Skin epidermis (tissue), 12 donors: Measurements from ENCODE around the gene KLHDC3.

Experiments used
- H3K27ac ChIP-seq, 21 experiments: fragments of 200-600 bp; sonication (generic) in 11 of 21; one replicate each; pipeline ENCODE4 v1.5.0; 2020; ENCODE audit warnings: mild to moderate bottlenecking in 3 of 21, inconsistent platforms in 2 of 21, moderate library complexity in 2 of 21
- H3K4me3 ChIP-seq, 7 experiments: fragments of 200-600 bp; sonication (generic) in 2 of 7; one replicate each; pipeline ENCODE4 v1.5.0; 2020; ENCODE audit warnings: inconsistent platforms in 2 of 7, mild to moderate bottlenecking in 2 of 7, moderate library complexity in 1 of 7

Gene KLHDC3

DNA sequence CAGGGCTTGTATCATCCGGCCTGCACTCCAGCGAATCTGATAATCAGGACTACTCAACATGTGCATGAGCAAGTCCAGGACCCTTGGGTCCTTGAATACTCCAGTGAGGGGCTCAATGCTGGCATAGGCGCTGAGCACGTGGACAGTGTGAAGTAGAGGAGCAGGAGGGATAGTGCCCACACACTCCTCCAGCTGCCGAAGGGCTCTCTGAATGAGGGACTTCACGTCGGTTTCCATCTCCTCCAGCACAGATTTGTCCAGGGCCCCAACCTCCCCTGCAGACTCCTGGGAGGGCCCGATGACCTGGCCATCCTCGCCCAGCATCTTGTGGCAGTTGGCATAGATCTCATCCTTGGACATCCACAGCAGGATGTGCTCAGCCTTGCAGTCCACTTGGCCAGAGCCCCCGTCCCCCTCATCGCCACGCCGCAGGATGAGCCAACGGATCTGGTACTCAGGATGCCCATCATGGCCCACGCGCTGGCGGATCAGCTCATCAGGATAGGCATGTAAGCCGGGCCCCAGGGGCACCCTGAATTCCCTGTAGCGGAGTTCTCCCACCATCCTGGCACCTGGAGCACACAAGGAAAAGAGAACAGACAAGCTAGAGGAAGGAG, 38.3 kb downstream of the KLHDC3 start:
- Histone ChIP-seq H3K27ac (peak overlapping the region in 16 of 21 experiments; percentile 88 to 100 (median 96)), H3K4me3 (peak overlapping the region in 1 of 7 experiments; percentile 91)

DNA sequence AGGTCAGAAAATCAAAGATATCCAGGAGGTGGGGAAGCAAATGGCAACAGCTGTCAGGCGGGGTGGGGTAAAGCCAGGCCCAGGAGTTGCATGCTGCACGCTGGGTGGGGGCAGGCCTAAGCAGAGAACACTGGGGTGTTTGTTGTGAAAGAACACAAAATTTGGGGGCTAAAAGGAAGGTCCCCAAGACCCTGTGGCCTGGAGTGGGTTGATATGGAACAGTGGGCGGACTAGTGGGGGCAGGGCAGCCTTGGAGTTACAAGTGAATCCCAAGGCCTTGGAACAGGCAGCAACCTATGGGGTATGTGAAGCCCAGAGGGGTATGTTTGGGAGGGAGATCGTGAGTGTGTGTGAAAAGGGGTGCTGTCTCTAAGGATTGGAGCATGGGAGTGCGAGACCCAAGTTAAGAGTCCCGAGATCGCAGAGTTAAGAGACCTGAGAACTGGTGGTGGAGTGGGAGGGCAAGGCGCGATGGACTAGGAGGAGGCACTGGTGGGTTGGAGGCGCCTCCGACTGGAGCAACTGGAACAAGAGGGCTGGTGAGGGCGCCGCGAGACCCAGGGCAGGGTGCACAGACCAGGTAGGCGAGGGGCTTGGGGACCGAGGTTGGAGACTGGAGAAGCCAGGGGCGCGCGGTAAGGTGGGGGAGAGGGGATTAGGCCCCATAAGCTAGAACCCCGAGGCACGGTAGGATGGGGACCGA, 38.9 kb downstream of the KLHDC3 start:
- peak overlapping the region; percentile 83 to 100 (median 95) for H3K27ac ChIP-seq
- H3K4me3 ChIP-seq: peak overlapping the region; percentile 51 to 91 (median 81)

DNA sequence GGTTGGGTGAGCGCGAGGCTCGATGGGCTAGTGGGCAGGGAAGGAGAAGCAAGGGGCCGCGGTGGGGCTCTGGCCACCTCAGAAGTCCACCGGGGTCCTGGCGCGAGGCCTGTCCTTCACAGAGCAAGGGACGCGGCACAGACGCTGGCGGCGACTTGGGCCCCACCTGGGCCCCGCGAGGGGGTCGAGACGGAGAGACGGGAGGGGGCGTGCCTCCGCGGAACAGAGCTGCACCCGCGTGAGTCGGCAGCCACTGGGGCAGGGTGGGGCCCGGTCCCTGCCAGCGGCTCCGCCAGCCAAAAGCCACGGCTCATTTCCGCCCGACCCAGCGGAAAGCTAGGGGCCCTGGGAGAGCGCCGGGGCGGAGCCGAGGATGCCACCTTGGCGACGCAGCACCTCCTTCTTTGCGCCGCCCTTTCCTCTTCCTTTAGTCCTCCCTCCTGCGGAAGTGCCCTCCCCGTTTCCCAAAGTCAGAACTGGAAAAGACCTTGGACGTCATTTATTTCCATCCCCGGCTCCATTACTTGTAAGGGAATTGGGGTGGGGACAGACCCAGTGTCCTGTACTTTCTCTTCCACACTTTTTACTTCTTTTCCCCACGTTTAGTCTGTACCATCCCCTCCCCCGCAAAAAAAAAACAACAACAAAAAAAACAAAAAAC, 39.6 kb downstream of the KLHDC3 start, which contains the start of gene CUL7:
Gene CUL7 (minus strand): TSS at position 307 of the 661 bp plus-strand sequence. CDS start 1,063 bp downstream, outside the sequence.
- Histone ChIP-seq H3K4me3 (peak within 1 kb of the TSS; percentile 51 to 91 (median 81)), H3K27ac (peak within 1 kb of the TSS; percentile 83 to 100 (median 95))

DNA sequence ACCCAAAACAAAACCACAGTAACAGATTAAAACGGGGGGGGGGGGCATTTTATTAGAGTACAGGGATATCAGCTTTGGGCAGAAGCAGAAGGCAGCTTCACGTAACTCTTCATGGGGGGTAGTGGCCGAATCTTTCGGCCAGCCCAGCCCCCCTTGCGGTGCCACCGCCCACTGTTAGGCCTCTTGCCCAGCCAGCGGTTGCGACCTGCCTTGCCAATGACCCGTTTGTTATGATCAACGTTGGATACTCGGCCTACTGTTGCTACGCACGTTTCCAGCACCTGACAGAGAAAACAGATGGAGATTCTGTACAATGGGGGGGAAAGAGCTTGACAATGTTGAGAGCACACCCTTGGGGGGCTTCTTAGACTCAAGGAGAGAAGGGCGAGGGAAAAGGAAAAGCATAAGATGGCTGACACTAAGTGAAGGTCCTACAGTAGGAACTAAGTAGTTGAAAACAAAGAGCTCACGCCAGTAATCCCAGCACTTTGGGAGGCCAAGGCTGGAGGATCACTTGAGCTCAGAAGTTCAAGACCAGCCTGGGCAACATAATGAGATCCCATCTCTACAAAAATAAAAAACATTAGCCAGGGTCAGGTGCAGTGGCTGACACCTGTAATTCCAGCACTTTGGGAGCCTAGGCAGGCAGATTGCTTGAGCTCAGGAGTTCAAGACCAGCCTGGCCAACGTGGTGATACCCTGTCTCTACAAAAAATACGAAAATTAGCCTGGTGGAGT, 40.3 kb downstream of the KLHDC3 start:
- Histone ChIP-seq H3K4me3 (peak overlapping the region; percentile 51 to 91 (median 81)), H3K27ac (peak overlapping the region in 20 of 21 experiments; percentile 83 to 100 (median 96))

DNA sequence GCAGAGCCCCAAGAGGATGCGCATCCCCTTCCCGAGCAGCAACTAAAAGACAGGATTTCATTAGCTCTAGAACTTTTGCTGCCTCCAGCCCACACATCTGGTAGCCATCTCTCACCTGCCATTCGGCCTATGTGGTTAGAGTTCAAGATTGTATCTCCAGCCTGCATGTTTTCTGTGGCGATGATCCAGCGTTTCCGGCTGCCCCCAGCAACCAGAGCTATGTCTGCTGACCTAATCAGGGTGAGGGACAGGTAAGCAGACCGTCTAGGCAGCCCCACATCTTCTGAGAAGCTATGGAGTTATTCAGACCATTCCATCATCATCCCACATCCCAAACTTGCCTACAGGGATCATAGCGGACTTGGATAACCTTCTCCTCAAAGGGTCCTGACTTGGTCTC, 41.9 kb downstream of the KLHDC3 start:
- H3K27ac ChIP-seq: no peak overlapping the region
- H3K4me3 ChIP-seq: no peak overlapping the region

DNA sequence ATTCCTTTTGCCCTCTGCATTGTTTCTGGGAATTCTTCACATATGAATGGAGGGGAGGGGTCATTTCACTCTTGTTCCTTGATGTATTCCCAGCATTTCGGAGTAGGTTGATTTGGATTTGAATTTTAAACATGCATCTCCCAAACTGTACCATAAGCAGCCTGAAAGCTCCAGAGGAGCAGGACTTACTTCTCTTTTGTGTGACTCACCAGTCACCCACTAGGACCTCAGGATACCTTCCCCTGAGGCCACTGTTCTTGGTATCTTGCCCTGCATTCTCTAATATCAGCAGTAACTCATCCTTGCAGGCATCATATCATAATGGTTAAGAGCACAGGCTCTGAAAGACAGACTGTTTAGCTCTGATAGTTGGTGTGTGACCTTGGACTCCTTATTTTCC, 44.5 kb downstream of the KLHDC3 start:
- peak overlapping the region; percentile 85 to 93 (median 88) for H3K4me3 ChIP-seq
- H3K27ac ChIP-seq: peak overlapping the region in 16 of 21 experiments; percentile 87 to 98 (median 93)

DNA sequence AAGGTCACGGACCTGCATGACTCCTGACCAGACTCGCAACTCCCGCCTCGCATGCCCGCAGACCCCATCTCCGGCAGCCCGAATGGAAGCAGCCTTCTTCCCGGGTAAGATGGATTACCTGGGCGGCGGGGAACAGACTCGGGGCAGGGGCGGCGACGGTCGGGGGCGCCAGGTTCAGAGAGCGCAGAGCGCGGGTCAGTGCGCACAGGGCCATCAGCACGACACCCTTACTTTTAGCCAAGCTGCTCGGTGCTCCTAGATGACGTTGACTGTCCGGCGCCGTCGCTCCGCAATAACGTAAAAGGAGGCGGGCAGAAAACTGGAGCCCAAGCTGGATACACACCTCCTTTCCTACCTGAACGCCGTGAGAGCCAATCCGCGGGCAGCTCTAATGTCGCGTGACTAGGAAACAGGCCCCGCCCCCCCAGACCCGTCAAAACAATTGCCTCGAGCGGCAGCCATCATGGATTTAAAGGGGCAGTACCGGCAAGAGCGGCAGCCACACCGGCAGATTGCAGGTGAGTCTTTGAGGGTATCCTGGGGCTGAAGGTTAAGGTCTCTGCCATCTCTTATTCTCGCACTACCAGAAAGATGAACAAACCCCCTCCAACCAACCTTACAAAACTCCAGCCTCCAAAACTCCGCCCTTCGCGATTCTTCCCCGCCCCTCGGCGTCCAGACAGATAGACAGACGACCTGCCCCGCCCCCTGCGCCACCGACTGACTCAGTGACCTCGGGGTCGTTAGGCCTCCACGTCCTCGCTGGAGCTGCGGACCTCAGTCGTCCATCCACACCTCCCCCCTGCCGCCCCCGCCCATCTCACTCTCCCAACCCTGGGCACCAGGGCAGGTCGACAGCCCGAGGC, 45.4 kb downstream of the KLHDC3 start, which contains the start of the genes KLC4 and MRPL2:
Gene KLC4 (plus strand): TSS at position 464 of the 866 bp plus-strand sequence. CDS start 1,705 bp downstream, outside the sequence.
Gene MRPL2 (minus strand): TSS at position 267 of the 866 bp plus-strand sequence. CDS start 53 bp downstream, at position 214.
- Histone ChIP-seq H3K4me3 (peak within 1 kb of the TSS; percentile 85 to 93 (median 88)), H3K27ac (peak within 1 kb of the TSS; percentile 76 to 98 (median 93))

DNA sequence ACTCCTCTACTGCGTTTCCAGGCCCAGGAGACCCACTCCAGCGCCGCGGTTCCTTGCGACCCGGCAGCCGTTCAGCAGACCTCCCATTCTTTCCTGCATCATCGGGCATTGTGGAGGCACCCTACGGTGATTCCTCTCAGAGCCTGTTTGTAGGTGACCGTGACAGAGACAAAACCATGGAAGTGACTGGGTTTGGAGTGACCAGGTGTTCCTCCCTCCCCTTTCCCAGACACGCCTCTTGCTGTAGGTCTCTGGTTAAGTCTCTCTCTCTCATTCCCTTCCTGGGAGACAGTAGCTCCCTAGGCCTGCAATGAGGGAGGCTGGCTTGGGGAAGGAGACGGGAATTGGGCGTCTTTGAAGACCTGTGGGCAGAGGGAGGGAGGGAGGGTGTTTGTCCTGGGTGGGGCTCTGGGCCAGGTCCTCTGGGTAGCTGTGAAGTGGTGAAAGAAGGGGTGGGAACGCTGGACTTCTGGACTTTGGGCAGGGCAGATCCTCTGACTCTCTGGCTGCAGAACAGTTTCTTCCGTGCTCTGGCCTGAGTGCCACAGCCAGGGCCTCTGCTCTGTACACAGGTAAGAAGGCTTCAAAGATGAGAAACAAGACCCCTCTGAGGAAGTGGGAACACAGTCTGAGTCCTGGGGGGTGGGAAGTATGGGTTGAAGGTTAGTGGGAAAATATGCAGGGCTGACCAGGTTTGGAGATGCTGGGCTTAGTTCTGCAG, 46.1 kb downstream of the KLHDC3 start:
- peak overlapping the region; percentile 85 to 93 (median 88) for H3K4me3 ChIP-seq
- peak overlapping the region; percentile 76 to 98 (median 93) for H3K27ac ChIP-seq

DNA sequence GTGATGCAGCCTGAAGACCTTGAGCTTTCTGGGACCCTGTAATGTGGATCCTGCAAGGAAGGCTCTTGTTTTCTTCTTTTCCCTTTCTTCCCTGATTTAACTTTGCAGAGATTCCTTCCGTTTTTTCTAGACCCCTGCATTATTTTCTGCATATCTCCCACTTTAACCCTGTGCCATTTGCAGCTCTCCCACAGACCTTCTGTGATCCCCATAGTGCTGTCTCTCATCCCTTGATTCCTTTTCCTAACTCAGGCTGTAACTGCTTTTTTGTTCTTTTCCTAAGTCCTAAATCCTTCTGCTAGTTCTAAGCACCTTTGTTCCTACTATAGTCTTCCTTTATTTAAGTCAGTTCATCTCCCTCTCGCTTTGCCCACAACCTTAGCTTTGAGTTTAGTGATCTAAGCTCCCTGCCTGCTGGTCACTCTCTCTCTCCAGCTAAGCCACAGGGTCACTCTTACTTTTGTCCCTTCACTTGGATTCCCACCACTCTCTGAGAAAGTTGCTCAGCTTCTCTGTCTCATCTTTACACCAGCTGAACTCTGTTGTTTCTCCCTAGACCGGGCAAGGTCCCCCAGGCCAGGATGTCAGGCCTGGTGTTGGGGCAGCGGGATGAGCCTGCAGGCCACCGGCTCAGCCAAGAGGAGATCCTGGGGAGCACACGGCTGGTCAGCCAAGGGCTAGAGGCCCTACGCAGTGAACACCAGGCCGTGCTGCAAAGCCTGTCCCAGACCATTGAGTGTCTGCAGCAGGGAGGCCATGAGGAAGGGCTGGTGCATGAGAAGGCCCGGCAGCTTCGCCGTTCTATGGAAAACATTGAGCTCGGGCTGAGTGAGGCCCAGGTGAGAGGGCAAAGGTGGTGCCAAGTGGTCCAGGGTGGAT, 46.9 kb downstream of the KLHDC3 start:
- Histone ChIP-seq H3K4me3 (no peak overlapping the region), H3K27ac (peak overlapping the region in 7 of 21 experiments; percentile 91 to 94 (median 93))

DNA sequence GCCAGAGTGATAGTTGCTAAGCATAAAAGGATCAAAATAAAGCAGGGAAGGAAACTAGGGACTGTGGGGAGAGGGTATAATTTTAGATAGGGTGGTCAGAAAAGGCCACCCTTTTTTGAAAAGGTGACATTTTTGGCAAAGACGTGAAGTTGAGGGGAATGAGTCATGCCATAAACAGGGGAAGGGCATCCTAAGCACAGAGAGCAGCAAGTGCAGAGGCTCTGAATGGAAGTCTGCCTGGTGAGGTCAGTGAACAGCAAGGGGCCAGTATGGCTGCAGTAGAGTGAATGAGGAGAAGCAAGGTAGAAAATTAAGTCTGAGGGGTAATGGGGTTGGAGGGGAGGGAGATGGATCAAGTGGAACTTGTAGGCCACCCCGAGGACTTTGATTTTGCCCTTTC, 47.8 kb downstream of the KLHDC3 start:
- H3K27ac ChIP-seq: no peak overlapping the region
- no peak overlapping the region for H3K4me3 ChIP-seq

DNA sequence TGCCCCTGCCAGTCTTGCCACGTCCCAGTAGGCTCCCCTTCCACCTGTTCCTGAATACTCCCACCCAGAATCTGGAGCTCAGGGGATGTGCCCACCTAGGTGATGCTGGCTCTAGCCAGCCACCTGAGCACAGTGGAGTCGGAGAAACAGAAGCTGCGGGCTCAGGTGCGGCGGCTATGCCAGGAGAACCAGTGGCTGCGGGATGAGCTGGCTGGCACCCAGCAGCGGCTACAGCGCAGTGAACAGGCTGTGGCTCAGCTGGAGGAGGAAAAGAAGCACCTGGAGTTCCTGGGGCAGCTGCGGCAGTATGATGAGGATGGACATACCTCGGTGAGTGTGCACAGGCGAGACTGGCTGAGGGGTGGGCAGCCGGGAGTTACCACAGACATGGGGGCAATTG, 48.8 kb downstream of the KLHDC3 start:
- Histone ChIP-seq H3K27ac (no peak overlapping the region), H3K4me3 (no peak overlapping the region)

DNA sequence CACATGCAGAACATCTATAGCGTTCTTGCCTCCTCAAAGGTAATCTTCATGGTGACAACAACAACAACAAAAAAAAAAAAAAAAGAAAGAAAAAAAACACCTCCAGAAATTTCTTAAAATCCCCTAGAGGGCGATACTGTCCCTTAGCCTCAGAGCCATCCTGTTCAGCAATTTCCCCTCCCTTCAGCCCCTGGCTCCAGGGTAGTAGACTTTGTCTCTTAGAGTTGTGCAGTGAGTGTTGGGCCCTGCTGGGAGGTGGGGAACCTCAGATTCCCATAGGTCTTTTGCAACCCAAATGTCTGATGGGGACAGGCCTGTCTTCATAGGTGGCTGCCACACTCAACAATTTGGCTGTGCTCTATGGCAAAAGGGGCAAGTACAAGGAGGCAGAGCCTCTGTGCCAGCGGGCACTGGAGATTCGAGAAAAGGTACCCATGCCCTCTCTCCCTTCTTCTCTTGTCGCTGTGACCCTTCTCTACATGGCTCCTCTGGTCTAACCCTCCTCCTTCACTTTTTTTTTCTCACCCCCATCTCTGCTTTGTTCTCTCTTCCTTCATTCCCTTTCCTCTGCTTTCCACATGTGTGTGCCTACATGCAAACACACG, 56.1 kb downstream of the KLHDC3 start:
- no peak overlapping the region for H3K27ac ChIP-seq
- no peak overlapping the region for H3K4me3 ChIP-seq
